Stimulated activated CD4-positive, alpha-beta T cell treated with anti-CD3 and anti-CD28 coated beads, Interleukin-15, amount 100 ng/mL, for 48 hours (primary cell): ENCODE results near the gene PCDHA2.
"Not testable (repeated sequence)": the region's sequence is repeated elsewhere in the genome, so short reads cannot be mapped to it uniquely, and the experiment has no call there.

Source experiments
- DNase-seq, 2 donors: peaks; one replicate each; pipeline ENCODE4 v3.0.0-alpha.2; 2020; ENCODE audit warnings: low read depth in 2 of 2

The PCDHA2 gene

DNA sequence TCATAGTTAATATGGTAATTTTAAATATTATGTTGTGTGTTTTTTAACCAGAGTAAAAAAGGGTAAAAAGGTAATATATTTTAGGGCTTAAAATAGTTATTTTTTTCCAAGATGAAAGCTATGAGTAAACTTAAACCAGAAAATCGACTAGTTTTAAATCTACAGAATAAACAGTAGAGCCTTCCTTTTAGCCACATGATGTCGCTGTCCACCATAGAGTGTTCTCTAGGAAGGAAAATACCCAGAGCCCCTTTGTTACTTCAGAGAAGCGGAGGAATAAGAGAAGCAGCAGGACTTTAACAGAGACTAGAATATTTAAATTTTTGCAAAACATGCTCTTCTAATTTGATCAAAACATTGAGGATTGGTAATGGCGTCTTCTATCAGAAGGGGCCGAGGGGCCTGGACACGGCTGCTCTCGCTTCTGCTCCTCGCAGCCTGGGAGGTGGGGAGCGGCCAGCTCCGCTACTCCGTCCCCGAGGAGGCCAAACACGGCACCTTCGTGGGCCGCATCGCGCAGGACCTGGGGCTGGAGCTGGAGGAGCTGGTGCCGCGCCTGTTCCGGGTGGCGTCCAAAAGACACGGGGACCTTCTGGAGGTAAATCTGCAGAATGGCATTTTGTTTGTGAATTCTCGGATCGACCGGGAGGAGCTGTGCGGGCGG lies at the start of gene PCDHA2:
TSS of gene PCDHA2 (plus strand) at position 258 of the 664 bp plus-strand sequence.
- DNase-seq, result no peak

DNA sequence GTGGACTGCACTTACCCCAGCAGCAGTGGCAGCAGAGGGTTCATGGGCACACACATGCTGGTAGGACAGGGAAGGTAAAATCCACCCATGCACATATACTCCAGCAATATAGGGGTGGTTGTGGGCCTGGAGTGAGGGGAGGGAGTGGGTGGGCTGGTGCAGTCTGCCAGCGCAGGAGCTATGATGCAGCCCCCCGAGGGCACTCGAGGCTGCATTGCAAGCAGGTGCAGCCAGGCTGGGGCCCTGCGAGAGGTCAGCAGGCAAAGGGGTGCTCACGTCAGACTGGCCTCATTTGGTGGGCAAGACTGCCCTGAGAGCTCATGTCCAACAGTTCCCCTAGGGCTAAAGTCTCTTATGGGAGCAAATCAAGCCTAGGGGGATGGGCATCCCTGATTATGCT lies 41.1 kb upstream of the PCDHA2 start:
- DNase-seq, result no peak

DNA sequence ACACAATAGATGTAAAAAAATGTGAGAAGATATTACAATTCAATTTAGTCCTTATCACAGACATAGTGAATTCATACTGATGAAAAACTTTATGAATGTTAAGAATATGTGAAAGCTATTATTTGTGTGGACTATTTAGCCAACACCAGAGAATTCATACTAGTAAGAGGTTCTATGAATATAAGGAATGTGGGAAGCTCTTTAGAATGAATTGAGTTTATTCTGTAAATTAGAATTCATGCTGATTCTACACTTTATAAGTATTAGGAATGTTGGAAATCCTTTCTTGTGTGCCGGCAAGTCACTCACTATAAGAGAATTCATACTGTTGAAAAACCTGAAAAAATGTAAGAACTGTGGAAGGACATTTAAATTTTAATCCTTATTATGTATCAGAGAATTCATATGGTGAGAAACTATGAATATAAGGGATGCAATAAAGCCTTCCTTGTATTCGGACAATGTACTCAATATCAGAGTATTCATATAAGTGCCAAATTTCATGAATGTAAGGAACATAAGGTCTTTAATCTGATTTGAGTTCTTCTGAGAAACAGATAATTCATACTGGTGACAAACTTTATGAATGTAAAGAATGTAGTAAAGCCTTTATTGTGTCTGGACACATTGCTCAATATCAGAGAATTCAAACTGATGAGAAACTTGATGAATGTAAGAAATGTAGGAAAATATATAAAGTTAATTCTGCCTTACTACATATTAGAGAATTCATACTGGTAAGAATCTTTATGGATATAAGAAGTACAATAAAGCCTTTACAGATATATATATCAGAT lies 30.3 kb upstream of the PCDHA2 start:
- DNase-seq, result no peak

DNA sequence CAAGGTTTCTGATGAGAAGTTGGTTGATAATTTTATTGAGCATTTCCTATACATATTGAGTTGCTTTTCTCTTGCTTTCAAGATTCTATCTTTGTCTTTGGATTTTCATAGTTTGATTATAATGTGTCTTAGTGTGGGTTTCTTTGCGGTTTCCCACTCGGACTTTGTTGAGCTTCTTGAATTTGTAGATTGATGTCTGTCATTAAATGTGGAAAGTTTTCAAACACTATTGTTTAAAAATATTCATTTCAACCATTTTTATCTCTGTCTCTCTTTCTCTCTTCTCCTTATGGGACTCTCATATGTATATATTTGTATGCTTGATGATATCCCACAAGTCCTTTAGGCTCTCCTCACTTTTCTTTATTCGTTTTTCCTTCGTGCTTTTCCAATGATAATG lies 27.2 kb upstream of the PCDHA2 start:
- no peak for DNase-seq

DNA sequence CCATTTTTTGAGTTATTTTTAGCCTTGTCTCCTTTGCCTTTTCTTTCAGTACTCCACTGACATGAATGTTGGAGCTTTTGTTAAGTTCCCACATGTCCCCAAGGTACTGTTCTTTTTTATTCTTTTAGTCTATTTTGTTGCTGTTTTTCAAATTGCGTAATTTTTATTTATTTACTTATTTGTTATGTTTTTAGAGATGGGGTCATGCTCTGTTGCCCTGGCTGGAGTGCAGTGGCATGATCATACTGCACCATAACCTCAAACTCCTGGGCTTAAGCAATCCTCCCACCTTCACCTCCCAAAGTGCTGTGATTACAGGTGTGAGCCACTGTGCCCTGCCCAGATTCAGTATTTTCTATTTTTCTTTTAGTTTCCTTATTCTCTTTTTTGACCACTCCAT lies 14.1 kb upstream of the PCDHA2 start:
- no peak for DNase-seq

DNA sequence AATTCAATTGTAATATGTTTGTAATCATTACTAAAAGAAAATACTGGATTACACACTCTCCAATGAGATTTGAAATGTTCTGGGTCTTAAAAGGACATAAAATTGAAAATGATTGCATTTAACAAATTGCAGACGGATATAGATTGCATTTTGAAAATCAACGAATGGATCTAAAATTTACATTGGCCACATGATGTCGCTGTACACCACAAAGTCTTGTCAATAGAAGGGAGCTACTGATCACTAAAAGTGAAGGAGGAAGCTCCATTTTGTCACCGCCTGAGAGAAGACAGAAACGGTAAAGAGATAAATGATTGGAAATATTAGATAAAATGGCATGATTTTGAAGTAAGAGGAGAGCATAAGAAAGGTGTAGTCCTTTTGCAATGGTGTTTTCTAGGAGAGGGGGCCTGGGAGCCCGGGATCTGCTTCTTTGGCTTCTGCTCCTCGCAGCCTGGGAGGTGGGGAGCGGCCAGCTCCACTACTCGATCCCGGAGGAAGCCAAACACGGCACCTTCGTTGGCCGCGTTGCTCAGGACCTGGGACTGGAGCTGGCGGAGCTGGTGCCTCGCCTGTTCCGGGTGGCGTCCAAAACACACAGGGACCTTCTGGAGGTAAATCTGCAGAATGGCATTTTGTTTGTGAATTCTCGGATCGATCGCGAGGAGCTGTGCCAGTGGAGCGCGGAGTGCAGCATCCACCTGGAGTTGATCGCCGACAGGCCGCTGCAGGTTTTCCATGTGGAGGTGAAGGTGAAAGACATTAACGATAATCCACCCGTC lies 8.6 kb upstream of the PCDHA2 start, which contains the start of gene PCDHA1:
TSS of gene PCDHA1 (plus strand) at position 236 of the 782 bp plus-strand sequence.
- DNase-seq, result no peak

DNA sequence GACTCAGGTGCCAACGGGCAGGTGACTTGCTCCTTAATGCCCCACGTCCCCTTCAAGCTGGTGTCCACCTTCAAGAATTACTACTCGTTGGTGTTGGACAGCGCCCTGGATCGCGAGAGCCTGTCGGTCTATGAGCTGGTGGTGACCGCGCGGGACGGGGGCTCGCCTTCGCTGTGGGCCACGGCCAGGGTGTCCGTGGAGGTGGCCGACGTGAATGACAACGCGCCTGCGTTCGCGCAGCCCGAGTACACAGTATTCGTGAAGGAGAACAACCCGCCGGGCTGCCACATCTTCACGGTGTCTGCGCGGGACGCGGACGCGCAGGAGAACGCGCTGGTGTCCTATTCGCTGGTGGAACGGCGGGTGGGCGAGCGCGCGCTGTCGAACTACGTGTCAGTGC lies 7.2 kb upstream of the PCDHA2 start:
- DNase-seq, result not testable (repeated sequence)

DNA sequence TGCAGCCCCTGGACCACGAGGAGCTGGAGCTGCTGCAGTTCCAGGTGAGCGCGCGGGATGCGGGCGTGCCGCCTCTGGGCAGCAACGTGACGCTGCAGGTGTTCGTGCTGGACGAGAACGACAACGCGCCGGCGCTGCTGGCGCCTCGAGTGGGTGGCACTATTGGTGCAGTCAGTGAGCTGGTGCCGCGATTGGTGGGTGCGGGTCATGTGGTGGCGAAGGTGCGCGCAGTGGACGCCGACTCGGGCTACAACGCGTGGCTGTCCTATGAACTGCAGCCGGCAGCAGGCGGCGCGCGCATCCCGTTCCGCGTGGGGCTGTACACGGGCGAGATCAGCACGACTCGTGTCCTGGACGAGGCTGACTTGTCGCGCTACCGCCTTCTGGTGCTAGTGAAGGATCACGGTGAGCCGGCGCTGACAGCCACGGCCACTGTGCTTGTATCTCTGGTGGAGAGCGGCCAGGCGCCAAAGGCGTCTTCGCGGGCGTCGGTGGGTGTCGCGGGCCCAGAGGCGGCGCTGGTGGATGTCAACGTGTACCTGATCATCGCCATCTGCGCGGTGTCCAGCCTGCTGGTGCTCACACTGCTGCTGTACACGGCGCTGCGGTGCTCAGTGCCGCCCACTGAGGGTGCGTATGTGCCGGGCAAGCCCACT lies 6.7 kb upstream of the PCDHA2 start:
- not testable (repeated sequence) for DNase-seq

DNA sequence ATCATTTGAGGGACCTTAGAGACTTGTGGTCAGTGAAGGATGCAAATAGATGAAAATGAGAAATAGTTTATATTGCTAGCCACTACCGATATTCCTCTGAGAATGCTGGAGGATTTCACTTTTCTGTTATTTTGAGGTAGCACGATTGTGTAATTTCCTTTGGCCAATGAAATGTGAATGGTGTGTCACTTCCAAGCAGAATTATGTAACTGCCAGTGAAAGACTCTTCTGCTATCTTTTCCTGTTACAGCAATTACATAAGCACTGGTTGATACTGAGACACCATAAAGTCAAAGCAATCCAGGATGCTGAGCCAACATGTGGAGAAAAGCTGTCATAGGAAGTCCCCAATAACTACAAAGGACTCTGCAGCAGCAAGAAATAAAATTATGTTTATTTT lies 3.6 kb upstream of the PCDHA2 start:
- no peak for DNase-seq

DNA sequence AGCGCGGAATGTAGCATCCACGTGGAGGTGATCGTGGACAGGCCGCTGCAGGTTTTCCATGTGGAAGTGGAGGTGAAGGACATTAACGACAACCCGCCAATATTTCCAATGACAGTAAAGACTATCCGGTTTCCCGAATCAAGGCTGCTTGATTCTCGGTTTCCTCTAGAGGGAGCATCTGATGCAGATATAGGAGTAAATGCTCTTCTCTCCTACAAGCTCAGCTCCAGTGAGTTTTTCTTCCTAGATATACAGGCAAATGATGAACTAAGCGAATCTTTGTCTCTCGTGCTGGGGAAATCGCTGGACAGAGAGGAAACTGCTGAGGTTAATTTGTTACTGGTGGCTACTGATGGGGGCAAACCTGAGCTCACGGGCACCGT lies 598 bp downstream of the PCDHA2 start:
- no peak for DNase-seq

DNA sequence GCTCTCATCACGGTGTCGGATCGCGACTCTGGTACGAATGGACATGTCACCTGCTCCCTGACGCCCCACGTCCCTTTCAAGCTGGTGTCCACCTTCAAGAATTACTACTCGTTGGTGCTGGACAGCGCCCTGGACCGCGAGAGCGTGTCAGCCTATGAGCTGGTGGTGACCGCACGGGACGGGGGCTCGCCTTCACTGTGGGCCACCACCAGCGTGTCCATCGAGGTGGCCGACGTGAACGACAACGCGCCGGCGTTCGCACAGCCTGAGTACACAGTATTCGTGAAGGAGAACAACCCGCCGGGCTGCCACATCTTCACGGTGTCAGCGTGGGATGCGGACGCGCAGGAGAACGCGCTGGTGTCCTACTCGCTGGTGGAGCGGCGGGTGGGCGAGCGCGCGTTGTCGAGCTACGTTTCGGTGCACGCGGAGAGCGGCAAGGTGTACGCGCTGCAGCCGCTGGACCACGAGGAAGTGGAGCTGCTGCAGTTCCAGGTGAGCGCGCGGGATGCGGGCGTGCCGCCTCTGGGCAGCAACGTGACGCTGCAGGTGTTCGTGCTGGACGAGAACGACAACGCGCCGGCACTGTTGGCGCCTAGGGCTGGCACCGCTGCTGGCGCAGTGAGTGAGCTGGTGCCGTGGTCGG lies 1.5 kb downstream of the PCDHA2 start:
- not testable (repeated sequence) for DNase-seq

DNA sequence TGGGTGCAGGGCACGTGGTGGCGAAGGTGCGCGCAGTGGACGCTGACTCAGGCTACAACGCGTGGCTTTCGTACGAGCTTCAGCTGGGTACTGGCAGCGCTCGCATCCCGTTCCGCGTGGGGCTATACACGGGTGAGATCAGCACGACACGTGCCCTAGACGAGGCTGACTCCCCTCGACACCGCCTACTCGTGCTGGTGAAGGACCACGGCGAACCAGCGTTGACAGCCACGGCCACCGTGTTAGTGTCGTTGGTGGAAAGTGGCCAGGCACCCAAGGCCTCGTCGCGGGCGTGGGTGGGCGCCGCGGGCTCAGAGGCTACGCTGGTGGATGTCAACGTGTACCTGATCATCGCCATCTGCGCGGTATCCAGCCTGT lies 2.1 kb downstream of the PCDHA2 start:
- DNase-seq, result no peak

DNA sequence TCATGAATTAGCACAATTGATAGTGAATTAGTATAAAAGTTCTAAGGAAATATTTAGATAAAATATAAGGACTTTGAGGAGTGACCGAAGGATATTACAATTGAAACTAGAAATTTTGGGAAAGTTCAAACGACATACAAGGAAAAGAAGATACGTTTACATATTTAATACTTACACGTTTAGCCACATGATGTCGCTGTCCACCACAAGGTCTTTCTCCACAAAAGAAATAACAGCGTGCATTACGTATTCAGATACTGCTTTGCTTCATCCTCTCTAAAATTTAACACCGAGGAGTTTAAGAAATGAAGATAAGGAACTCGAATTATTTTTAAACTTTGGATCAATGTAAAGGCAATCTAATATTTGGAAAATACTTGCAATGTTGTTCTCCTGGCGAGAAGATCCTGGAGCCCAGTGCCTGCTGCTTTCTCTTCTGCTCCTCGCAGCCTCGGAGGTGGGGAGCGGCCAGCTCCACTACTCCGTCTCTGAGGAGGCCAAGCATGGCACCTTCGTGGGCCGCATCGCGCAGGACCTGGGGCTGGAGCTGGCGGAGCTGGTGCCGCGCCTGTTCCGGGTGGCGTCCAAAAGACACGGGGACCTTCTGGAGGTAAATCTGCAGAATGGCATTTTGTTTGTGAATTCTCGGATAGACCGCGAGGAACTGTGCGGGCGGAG lies 6.3 kb downstream of the PCDHA2 start, which contains the start of gene PCDHA3:
TSS of gene PCDHA3 (plus strand) at position 242 of the 678 bp plus-strand sequence.
- no peak for DNase-seq

DNA sequence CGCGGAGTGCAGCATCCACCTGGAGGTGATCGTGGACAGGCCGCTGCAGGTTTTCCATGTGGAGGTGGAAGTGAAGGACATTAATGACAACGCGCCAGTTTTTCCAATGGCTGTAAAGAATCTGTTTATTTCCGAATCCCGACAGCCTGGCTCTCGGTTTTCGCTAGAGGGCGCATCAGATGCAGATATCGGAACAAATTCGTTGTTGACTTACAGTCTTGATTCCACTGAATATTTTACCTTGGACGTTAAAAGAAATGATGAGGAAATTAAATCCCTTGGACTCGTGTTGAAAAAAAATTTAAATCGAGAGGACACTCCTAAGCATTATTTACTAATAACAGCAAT lies 6.8 kb downstream of the PCDHA2 start:
- no peak for DNase-seq

DNA sequence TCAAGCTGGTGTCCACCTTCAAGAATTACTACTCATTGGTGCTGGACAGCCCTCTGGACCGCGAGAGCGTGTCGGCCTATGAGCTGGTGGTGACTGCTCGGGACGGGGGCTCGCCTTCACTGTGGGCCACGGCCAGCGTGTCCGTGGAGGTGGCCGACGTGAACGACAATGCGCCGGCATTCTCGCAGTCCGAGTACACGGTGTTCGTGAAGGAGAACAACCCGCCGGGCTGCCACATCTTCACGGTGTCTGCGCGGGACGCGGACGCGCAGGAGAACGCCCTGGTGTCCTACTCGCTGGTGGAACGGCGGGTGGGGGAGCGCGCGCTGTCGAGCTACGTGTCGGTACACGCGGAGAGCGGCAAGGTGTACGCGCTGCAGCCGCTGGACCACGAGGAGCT lies 7.7 kb downstream of the PCDHA2 start:
- DNase-seq, result not testable (repeated sequence)

DNA sequence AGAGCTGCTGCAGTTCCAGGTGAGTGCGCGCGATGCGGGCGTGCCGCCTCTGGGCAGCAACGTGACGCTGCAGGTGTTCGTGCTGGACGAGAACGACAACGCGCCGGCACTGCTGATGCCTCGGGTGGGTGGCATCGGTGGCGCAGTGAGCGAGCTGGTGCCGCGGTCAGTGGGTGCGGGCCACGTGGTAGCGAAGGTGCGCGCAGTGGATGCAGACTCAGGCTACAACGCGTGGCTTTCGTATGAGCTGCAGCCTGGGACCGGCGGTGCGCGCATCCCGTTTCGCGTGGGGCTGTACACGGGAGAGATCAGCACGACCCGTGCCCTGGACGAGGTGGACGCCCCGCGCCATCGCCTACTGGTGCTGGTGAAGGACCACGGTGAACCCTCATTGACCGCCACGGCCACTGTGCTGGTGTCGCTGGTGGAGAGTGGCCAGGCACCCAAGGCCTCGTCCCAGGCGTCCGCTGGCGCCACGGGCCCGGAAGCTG lies 8.2 kb downstream of the PCDHA2 start:
- DNase-seq, result no peak

DNA sequence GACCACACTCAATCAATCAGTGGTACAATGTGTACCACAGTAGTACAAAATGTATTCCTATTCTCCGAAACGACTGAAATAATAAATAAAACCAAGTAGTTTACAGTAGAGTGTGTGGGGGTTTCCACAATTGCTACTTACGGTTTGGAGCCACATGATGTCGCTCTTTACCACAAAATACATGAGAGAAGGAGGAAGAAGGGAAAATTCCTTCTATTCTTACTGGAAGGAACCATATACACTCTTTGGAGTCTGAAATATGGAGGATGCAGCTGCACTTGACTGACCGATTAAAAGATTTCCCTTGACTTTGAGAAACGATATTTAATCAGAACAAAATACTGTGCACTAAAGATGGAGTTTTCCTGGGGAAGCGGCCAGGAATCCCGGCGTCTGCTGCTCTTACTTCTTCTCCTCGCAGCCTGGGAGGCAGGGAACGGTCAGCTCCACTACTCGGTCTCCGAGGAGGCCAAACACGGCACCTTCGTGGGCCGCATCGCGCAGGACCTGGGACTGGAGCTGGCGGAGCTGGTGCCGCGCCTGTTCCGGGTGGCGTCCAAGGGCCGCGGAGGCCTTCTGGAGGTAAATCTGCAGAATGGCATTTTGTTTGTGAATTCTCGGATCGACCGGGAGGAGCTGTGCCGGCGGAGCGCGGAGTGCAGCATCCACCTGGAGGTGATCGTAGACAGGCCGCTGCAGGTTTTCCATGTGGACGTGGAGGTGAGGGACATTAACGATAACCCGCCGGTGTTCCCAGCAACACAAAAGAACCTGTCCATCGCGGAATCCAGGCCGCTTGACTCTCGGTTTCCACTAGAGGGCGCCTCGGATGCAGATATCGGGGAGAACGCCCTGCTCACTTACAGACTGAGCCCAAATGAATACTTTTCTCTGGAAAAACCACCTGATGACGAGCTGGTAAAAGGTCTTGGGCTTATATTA lies 12.5 kb downstream of the PCDHA2 start, which contains the start of gene PCDHA4:
TSS of gene PCDHA4 (plus strand) at position 235 of the 942 bp plus-strand sequence.
- peak in 1 of 2 donors; percentile 14 for DNase-seq

DNA sequence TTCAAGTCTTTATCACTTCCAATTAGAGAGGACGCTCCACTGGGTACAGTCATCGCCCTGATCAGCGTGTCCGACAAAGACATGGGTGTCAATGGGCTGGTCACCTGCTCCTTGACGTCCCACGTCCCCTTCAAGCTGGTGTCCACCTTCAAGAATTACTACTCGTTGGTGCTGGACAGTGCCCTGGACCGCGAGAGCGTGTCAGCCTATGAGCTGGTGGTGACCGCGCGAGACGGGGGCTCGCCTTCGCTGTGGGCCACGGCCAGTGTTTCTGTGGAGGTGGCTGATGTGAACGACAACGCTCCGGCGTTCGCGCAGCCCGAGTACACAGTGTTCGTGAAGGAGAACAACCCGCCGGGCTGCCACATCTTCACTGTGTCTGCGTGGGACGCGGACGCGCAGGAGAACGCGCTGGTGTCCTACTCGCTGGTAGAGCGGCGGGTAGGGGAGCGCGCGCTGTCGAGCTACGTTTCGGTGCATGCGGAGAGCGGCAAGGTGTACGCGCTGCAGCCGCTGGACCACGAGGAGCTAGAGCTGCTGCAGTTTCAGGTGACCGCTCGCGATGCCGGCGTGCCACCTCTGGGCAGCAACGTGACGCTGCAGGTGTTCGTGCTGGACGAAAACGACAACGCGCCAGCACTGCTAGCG lies 13.7 kb downstream of the PCDHA2 start:
- DNase-seq, result not testable (repeated sequence)

DNA sequence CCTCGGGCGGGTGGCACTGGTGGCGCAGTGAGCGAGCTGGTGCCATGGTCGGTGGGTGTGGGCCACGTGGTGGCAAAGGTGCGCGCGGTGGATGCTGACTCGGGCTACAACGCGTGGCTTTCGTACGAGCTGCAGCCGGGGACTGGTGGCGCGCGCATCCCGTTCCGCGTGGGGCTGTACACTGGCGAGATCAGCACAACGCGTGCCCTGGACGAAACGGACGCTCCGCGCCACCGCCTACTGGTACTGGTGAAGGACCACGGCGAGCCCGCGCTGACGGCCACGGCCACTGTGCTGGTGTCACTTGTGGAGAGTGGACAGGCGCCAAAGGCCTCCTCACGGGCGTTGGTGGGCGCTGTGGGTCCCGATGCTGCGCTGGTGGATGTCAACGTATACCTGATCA lies 14.2 kb downstream of the PCDHA2 start:
- no peak for DNase-seq
